RKO (cell line): ENCODE results near the gene KIF26B.

ENCODE experiments used
- DNase-seq: peaks from one replicate; pipeline ENCODE4 v3.0.0-alpha.2; 2016; ENCODE audit warnings: low spot score

The KIF26B gene

GRCh38 chr1:245209658-245210435 lies 55.1 kb downstream of the KIF26B start:
- DNase-seq, result no peak

- no peak for DNase-seq
Observed at GRCh38 chr1:245211035-245211749, 56.4 kb downstream of the KIF26B start.

- no peak for DNase-seq
Observed at GRCh38 chr1:245211761-245212160, 57.0 kb downstream of the KIF26B start.

GRCh38 chr1:245212221-245212710 lies 57.5 kb downstream of the KIF26B start:
- no peak for DNase-seq

GRCh38 chr1:245213066-245213831 lies 58.5 kb downstream of the KIF26B start:
- no peak for DNase-seq

GRCh38 chr1:245215071-245215470 lies 60.3 kb downstream of the KIF26B start:
- no peak for DNase-seq

GRCh38 chr1:245216366-245217115 lies 61.8 kb downstream of the KIF26B start:
- DNase-seq, result no peak

- DNase-seq, result no peak
Observed at GRCh38 chr1:245217853-245218608, 63.2 kb downstream of the KIF26B start.

GRCh38 chr1:245220381-245220985 lies 65.7 kb downstream of the KIF26B start:
- no peak for DNase-seq

GRCh38 chr1:245221805-245222204 lies 67.0 kb downstream of the KIF26B start:
- DNase-seq, result no peak

GRCh38 chr1:245222931-245223595 lies 68.3 kb downstream of the KIF26B start:
- no peak for DNase-seq

GRCh38 chr1:245225322-245226202 lies 70.8 kb downstream of the KIF26B start:
- no peak for DNase-seq

- DNase-seq, result no peak
Observed at GRCh38 chr1:245226203-245226499, 71.4 kb downstream of the KIF26B start.

- no peak for DNase-seq
Observed at GRCh38 chr1:245229051-245229450, 74.3 kb downstream of the KIF26B start.

GRCh38 chr1:245232931-245233330 lies 78.1 kb downstream of the KIF26B start:
- DNase-seq, result no peak

GRCh38 chr1:245234217-245235081 lies 79.7 kb downstream of the KIF26B start:
- no peak for DNase-seq

GRCh38 chr1:245235156-245235555 lies 80.4 kb downstream of the KIF26B start:
- DNase-seq, result no peak

GRCh38 chr1:245240648-245241165 lies 85.9 kb downstream of the KIF26B start:
- no peak for DNase-seq
